NCI-H510A (cell line): ENCODE measurements around the gene SH2D5.
A peak's percentile ranks its signal among the peaks of the same experiment; 100 is the strongest.
"Not testable (repeated sequence)": the region's sequence is repeated elsewhere in the genome, so short reads cannot be mapped to it uniquely, and the experiment has no call there.

Source experiments
- DNase-seq: peaks from one replicate; lab custom pipeline; 2025; lab: John Stamatoyannopoulos, UW

SH2D5 gene

GRCh38 chr1:20728371-20729154 lies 3.9 kb downstream of the SH2D5 start:
- DNase-seq, result no peak

- no peak for DNase-seq
Measured at GRCh38 chr1:20727746-20728316, 4.7 kb downstream of the SH2D5 start.

GRCh38 chr1:20726932-20727745 lies 5.4 kb downstream of the SH2D5 start:
- no peak for DNase-seq

- DNase-seq, result no peak
Measured at GRCh38 chr1:20726118-20726911, 6.2 kb downstream of the SH2D5 start.

DNA sequence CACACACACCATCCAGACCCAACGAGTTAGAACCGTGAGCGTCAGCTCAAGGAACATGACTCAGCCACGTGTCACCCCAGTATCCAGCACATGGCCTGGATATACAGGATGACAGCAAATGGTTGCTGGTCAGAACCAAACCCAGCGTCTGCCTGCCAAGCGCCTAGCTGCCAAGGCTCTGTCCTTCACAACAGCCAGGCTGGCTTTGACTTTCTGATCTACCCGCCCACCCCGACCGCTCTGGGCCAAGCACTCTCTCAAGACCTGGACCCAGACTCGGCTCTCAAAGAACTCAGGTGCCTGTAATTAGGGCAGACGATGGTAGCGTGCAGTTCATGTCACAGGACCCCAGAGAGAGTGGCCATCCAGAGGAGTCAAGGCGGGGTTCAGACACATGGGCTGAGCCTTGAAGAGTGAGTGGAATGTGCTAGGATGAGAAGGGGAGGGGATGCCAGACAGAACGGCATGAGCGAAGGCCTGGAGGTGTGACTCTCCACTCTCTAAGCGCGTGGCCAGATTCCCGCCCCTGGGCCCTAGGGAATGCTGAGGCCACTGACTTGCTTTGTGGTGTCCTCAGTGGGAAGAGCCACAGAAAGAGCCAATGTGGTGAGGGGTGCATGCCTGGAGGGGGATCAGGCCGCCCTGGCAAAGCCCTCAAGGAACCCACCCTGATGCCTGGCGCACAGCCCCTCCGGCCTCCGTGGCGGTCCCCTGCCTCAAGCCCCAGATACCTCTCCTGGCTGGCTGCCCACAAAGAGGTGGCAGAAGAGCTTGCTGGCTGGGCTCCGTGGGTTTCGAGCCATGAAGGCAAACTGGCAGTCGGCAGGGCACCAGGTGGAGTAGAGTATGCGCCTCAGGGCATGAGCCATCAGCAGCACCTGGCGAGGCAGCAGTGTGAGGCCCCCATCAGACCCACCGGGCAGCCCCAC lies 7.0 kb downstream of the SH2D5 start:
- no peak for DNase-seq

GRCh38 chr1:20724364-20725188 lies 7.9 kb downstream of the SH2D5 start:
- no peak for DNase-seq

DNA sequence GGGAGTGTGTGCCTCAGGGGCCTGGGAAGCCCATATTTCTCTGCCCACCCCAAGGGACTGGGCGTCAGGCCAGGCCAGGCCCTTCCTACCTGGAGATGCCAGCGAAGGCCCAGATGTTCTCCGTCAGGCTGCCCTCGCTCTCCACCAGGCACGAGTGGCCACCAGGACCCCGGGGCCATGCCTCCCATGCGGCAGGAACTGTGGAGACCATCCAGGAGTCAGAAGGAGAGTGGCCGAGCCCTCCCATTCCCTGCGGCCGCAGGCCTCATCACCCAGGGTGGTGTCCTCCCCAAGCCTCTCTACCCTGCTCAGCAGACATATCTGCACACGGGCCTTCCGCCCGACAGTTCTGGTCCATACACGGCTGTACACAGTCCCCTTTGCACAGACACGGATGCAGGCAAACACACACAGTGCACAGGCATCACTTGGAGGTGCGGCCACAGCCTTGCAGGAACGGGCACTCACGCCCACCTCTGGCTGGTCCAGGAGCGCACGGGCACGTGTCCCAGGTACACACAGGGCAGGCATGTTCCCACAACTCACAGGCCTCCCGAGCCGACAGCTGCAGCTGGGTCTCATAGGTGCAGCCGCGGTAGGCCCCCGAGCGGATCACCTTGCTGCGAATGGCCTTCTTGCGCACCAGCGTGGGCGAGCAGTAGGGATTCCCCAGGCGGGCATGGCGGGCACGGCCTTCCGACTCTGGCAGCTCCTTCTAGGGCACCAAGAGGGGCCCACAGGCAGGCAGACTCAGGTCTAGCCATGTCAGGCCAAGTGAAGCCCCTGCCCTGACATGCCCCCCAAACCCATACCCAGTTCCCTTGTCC lies 8.8 kb downstream of the SH2D5 start:
- DNase-seq, result no peak

GRCh38 chr1:20723159-20723536 lies 9.4 kb downstream of the SH2D5 start:
- DNase-seq, result no peak

DNA sequence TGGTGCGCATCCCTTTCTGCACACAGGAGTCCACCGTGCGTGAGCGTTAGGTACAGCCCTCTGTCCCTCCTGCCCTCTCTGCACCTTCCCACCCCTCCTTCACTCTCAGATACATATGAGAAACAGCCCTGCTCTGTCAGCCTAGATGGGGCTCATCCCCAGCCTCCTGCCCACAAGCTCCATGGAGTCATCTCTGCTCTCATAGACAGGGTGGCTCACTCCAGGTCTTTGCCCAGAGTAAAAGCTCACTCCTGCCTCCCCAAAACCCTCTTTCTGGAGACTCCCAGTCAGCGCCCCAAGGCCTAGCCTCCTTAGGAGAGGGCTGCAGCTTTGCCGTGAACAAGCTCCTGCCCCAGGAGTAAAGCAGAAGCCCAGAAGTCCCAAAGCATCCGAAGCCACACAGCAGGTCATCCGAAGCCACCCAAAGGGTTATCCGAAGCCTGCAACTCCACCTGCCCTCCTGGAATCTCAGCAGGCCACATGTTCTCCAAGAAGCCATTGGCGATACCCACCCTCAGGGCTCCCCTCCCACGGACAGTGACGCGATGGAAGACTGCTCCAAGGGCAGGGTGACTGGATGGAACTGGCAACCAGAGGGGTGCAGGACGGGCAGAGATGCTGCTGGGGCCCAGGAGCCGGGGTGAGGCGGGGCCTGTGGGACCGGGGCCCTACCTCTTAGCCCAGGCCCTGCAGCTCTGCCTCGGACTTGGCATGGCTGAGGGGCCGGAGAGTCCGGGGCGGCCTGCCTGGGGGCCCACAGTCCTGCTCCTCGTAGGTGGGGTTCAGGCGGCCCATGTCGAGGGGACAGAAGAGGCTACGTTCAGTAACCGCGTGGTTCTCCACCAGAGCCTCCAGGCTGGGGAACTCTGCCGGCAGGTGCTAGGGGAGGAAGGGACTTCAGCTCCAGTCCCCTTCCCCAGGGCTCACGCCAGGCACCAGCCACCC lies 11.1 kb downstream of the SH2D5 start:
- DNase-seq, result no peak

DNA sequence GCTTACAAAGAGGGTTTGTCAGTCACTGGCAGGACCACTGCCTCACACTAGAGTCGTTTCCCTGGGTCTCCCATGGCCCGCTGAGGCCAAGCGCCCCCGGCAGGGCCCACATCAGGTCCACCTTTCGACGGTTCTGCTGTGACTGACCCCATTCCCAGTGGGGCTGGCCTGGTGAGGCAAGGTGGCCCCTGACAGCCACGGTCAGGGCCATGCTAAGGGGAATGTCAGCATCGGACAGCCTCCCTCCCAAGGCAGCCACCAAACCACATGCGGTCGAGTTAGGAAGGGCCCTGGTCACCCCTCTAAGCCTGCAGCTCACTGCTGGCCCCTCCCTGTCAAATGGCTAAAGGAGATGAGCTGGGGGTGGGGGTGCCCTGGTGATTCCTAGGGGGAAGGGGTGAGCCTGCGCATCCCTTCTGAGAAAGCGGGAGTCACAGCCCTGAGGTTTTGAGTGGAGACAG lies 11.8 kb downstream of the SH2D5 start:
- DNase-seq, result no peak

GRCh38 chr1:20719871-20720620 lies 12.5 kb downstream of the SH2D5 start:
- no peak for DNase-seq

- no peak for DNase-seq
Measured at GRCh38 chr1:20719261-20719660, 13.2 kb downstream of the SH2D5 start.

DNA sequence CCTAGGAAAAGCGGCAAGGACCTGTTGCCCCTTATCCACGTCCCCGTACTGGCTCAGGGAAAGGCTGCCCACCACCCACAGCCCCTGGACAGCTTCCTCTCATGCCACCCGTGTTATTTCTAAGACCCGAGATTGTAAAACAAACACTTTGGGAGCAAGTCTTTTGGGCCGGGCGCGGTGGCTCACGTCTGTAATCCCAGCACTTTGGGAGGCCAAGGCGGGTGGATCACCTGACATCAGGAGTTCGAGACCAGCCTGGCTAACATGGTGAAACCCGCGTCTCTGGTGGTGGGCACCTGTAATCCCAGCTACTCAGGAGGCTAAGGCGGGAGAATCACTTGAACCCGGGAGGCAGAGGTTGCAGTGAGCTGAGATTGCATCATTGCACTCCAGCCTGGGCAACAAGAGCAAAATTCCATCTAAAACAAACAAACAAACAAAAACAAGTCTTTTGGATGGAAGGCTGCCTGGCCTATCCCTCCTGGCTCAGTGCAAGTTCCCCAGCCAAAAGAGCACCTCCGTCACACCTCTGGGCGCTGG lies 14.1 kb downstream of the SH2D5 start:
- not testable (repeated sequence) for DNase-seq

DNA sequence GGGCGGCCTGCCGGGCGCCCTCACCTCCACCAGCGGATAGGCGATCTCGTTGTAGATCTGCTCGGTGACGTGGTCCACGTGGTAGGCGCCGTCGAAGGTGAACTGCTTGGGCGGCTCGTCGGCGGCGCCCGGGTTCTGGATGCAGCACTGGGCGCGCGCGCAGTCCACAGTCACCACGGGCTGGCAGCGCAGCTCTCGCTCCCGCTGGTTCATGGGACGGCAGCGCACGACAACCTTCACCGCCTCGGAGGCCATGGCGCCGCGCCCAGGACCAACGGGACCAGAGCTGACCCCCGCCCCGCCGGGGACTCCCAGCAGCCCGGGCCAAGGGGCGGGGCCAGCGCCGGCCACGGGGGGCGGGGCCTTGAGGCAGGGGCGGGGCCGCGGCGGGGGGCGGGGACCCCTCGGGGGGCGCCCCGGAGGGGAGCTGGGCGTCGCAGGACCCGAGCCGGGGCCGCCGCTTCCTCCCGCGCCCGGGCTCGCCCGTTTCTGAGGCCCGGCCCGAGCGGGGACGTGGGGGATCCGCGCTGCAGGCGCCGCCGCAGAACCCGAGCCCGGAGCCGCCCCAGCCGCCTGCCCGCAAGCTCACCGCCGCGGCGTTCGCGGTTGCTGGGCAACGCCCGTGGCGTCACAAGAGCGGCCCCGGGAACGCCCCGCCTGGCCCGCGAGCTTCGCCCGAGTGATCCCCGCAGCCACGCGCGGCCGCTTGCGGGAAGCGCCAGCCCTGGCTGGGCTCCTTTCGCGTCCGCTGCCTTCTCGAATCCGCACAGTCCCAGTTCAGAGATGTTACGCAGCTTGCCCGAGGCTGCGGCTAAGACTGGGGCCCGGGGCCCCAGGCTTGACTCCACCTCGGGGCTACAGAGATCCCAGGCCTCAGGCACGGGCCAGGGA lies 14.8 kb downstream of the SH2D5 start, which contains the start of gene KIF17:
KIF17 (minus strand) TSS at position 556 of the 891 bp plus-strand sequence; CDS start at position 255, 301 bp downstream.
- peak; percentile 59 for DNase-seq

- DNase-seq, result no peak
Measured at GRCh38 chr1:20716232-20716631, 16.3 kb downstream of the SH2D5 start.

GRCh38 chr1:20715406-20715805 lies 17.1 kb downstream of the SH2D5 start:
- DNase-seq, result no peak
